PFSK-1 (cell line): ENCODE results near the gene ADD1.

ENCODE experiments used
- FOXP2 ChIP-seq: optimal IDR thresholded peaks from 2 replicates; pipeline ENCODE3; 2011; ENCODE audit warnings: borderline replicate concordance, control low read depth, inconsistent platforms; ENCODE audit not compliant: insufficient read depth; ENCODE audit errors: extremely low read length, extremely low read depth
- POLR2AphosphoS5 ChIP-seq: IDR thresholded peaks from 2 replicates; pipeline ENCODE4 v1.6.1; 2012; ENCODE audit warnings: low read depth, mild to moderate bottlenecking, control low read depth, low read length, moderate library complexity
- SIN3A ChIP-seq: IDR thresholded peaks from 2 replicates; pipeline ENCODE4 v1.6.1; 2012; ENCODE audit warnings: mild to moderate bottlenecking, low read length, moderate library complexity, borderline replicate concordance; ENCODE audit not compliant: insufficient read depth
- TAF1 ChIP-seq: IDR thresholded peaks from 2 replicates; pipeline ENCODE4 v1.6.1; 2012; ENCODE audit warnings: low read length, control low read depth, borderline replicate concordance; ENCODE audit not compliant: insufficient read depth
- TF ChIP-seq, protein P1 (sequence below), 2 experiments: IDR thresholded peaks; 2 replicates each; pipeline versions ENCODE4 v1.6.1 to v1.8.0; 2011 to 2012; ENCODE audit warnings: low read depth in 2 of 2, low read length in 2 of 2, control low read depth in 1 of 2, inconsistent platforms in 1 of 2, mild to moderate bottlenecking in 1 of 2, moderate library complexity in 1 of 2; ENCODE audit not compliant: insufficient read depth in 1 of 2

Gene ADD1

DNA sequence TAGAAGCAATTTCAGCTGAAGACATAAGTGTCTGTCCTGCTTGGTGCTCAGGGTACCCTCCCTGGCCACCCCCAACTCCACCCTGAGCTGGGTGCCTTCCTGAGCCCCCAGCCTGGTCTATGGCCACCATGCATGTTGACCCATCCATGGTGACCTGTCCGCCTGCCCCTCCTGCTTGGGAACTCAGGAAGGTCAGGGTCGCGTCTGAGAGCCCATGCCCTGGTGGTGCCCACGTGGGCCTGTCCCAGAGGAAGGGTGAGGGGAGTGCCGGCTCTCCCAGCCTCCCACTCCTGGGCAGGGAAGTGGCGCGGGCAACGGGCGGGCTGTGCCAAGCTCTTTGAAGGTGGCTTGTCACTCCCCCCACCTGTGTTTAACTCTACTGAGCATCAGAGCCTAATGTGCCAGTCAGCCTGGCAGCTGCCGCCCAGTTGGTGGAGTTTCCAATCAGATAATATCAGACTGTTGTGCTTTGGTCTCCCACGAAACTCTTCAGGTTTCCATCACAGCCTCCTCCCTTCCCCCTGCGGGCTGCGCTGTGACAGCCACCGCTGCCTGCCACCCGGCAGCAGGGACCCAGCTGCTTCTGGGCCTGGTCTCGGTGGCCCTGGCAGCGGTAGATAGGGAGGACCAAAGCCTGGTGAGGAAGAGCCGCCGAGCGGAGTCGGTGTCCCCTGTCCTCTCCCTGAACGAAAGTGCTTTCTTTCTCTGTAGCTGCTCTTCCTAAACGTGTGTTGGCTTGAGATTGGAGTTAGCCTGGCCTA lies 45.9 kb upstream of the ADD1 start:
- TF ChIP-seq TAF1 (no peak), POLR2AphosphoS5 (no peak), FOXP2 (no peak), SIN3A (no peak)
- TF ChIP-seq, protein P1, sequence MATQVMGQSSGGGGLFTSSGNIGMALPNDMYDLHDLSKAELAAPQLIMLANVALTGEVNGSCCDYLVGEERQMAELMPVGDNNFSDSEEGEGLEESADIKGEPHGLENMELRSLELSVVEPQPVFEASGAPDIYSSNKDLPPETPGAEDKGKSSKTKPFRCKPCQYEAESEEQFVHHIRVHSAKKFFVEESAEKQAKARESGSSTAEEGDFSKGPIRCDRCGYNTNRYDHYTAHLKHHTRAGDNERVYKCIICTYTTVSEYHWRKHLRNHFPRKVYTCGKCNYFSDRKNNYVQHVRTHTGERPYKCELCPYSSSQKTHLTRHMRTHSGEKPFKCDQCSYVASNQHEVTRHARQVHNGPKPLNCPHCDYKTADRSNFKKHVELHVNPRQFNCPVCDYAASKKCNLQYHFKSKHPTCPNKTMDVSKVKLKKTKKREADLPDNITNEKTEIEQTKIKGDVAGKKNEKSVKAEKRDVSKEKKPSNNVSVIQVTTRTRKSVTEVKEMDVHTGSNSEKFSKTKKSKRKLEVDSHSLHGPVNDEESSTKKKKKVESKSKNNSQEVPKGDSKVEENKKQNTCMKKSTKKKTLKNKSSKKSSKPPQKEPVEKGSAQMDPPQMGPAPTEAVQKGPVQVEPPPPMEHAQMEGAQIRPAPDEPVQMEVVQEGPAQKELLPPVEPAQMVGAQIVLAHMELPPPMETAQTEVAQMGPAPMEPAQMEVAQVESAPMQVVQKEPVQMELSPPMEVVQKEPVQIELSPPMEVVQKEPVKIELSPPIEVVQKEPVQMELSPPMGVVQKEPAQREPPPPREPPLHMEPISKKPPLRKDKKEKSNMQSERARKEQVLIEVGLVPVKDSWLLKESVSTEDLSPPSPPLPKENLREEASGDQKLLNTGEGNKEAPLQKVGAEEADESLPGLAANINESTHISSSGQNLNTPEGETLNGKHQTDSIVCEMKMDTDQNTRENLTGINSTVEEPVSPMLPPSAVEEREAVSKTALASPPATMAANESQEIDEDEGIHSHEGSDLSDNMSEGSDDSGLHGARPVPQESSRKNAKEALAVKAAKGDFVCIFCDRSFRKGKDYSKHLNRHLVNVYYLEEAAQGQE (IDR thresholded peaks at IDR 0.05; ENCODE audit: insufficient read depth in 1 of 2, low read depth in 2 of 2, low read length in 2 of 2) = no peak

DNA sequence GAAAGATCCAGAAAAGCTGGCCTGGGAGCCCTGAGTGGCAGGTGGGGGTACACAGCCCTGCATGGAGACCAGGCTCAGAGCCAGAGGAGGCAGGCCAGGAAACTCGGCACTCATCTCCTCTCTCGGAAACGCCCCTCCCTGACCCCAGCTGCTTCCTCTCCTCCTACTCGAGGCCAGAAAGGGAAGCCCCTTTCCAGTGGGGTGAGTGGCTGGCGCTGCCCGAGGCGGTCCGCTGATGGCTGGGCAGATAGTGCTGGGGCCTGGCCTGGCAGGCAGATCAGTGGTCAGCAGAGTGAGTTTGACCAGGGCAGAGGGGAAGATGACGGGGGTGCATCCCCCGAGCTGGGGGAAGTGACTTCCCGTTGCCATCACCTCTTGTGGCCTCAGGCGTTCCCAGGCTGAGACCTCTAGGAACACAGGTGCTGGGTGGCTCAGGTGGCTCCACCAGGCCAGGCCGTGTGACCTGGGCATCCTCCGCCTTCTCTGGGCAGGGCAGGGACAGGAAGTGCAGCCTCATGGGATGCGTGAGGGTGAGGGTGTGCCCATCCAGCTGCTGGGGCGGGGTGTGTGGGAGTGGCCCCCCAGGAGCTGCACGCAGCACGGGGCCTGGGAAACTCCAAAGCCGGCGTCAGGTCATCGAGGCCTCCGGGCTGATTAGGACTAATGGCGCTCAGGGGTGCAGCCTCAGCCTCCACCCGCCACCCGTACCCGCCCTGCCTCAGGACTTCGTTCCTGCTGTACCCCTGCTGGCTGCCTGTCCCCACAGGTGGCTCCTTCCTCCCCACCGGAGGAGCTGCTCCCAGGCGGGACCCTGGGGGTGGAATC lies 45.0 kb upstream of the ADD1 start:
- TF ChIP-seq TAF1 (no peak), POLR2AphosphoS5 (peak; percentile 27; the same call in 1 of the 2 replicates), SIN3A (no peak), FOXP2 (no peak)
- TF ChIP-seq, protein P1 (IDR thresholded peaks at IDR 0.05; ENCODE audit: insufficient read depth in 1 of 2, low read depth in 2 of 2, low read length in 2 of 2) = no peak

DNA sequence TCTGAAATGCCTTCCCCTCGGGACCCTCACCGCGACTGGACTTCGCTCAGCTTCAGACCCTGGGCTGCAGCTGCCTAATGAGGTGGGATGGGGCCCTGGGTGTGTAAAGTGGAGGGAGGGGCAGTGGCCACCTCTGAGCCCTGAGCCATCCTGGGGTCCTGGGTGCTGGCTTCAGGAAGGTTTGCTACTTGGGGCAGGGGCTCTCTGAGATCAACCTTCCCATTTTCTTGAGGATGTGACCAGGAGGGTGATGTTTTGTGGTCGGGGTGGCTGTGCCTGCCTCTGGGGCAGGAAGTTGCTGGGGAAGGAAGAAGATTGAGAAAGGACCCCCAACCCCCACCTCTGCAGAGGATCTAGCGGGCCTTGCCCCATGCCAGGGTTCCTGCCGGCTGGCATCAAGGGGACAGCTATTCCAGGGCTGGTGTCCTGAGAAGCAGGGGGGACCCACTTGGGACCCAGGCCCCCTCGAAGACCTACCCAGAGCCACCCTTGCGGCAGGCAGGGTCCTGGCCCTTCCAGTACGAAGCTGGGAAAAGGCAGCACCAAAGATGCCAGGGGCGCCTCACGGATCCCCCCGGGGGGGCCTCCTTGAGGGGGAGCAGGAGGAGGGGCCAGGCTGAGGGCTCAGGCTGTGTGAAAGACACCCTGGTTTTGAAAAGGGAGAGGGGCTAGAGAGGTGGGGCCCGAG lies 44.3 kb upstream of the ADD1 start:
- TF ChIP-seq TAF1 = no peak
- TF ChIP-seq POLR2AphosphoS5 = no peak
- TF ChIP-seq, protein P1 (IDR thresholded peaks at IDR 0.05; ENCODE audit: insufficient read depth in 1 of 2, low read depth in 2 of 2, low read length in 2 of 2) = no peak
- no peak for TF ChIP-seq FOXP2
- no peak for TF ChIP-seq SIN3A

DNA sequence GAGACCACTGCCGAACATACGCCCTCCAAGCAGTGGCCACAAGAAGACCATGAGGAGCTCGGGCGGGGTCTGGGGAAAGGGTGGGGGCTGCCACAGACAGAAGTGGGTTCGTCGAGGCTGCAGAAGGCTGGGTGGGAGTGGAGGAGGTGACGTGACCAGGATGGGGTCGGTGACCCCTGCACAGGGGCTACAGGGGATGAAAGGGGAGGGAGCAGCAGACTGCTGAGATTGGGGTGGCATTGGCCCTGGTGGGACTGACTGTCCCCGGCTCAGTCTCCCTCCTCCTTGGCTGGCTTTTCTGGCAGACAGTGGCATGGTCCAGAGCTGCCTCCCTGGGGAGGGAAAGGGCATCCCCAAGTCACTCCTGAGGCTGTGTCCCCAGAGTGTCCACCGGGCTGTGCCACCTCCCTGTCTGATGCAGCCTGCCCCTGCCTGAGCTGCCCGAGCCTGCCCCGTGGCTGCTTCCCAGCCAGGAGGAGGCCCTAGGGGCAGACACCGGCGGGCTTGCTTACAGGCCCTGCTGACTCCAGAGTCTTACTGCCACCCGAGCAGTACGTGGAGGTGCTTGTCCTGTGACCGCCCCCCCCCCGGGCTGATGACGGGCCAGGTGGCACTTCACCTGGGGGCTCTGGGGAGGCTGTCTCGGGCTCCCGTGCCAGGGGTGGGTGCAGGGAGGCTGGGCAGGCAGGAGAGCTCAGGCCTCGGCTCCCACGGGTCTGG lies 43.5 kb upstream of the ADD1 start:
- TF ChIP-seq FOXP2 (no peak), POLR2AphosphoS5 (no peak)
